ENCODE data around the gene MBNL3.

Gene MBNL3

DNA sequence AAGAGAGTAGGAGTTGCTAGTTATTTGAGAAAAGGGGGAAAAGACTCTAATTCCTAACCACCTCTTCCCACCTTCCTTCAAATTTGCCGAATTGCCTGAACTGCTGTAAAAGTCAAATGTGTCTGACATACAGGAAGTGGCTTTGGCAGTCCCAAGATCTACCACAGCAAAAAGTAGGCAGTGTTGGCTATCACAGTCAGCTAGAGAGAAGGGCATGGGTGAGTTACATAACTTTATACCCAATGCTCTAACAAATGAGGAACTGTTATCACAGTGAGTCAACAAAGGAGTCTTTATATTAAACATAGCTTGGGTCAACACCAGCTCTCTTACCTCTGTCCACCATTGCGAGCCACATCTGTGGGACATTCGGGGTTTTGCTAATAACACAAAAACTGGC lies 2.4 kb upstream of the MBNL3 start:
- in situ Hi-C loops (cut with HindIII; ENCODE audit: low sequenced_read_pairs) = no loop called here
- H3K4me3 ChIP-seq (ENCODE audit: low read depth, low read length) = no peak overlapping the region
- TF ChIP-seq CTCF (IDR thresholded peaks at IDR 0.05; ENCODE audit: low read depth, low read length, missing control alignments) = no peak
- no peak for DNase-seq (ENCODE audit: low read depth)

GRCh38 chrX:132489578-132490419 lies 961 bp upstream of the MBNL3 start:
- H3K4me3 ChIP-seq (ENCODE audit: low read depth, low read length) = peak overlapping the region; percentile 53
- no peak for TF ChIP-seq CTCF (IDR thresholded peaks at IDR 0.05; ENCODE audit: low read depth, low read length, missing control alignments)
- in situ Hi-C loops (cut with HindIII; ENCODE audit: low sequenced_read_pairs) = no loop called here
- no peak for DNase-seq (ENCODE audit: low read depth)

DNA sequence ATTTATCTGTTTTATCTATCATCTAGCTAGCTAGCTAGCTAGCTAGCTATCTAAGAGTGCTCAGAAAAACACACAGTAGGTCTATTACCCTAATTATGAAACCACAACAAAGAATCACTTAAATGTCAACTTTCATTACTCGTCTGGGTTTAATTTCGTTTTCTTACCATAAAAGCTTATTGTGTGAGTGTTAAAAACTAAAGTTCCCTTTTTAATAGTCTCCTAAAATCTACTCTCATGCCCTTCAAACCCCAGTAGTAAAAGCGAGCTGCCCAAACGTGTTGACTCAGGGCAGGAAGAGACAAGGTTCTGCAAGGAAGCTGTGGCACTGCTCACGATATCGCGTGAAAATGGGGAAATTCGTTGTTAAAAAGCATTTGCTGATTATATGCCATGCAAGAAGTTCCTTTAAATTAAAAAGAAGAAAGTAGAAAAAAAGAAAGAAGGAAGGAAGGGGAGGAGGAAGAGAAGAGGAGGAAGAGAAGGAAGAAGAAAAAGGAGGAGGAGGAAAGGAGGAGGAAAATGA lies 595 bp downstream of the MBNL3 start:
- peak overlapping the region; percentile 53 for H3K4me3 ChIP-seq (ENCODE audit: low read depth, low read length)
- no peak for DNase-seq (ENCODE audit: low read depth)
- TF ChIP-seq CTCF (IDR thresholded peaks at IDR 0.05; ENCODE audit: low read depth, low read length, missing control alignments) = no peak
- in situ Hi-C loops (cut with HindIII; ENCODE audit: low sequenced_read_pairs) = no loop called here

DNA sequence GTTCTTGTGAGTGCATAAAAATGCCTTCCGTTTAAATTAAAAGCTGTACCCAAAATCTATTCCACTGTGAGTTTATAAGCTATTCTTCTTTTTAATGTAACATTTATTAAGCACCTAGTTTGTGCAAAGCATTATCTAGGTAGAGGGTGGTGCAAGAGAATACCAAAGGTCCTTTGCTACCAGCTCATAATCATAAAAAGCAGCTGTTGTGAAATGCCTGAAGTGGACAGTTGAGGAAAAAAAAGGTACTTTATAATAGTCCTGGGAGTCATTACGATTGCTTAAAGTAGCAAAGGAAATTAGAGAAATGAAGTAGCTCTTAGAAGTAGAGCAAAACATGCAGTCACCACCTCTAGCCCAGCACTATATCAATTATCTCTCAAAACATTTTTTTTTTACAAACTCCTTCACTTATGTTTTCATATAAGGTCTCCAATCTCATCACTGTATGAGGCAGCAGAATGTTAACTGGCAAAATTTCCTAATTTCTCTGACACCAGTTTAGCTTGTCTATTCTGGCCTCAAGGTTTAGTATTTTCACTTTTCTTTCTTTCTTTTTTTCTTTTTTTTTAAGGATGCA lies 2.1 kb downstream of the MBNL3 start:
- in situ Hi-C loops (cut with HindIII; ENCODE audit: low sequenced_read_pairs) = no loop called here
- DNase-seq (ENCODE audit: low read depth) = no peak
- H3K4me3 ChIP-seq (ENCODE audit: low read depth, low read length) = no peak overlapping the region
- no peak for TF ChIP-seq CTCF (IDR thresholded peaks at IDR 0.05; ENCODE audit: low read depth, low read length, missing control alignments)

DNA sequence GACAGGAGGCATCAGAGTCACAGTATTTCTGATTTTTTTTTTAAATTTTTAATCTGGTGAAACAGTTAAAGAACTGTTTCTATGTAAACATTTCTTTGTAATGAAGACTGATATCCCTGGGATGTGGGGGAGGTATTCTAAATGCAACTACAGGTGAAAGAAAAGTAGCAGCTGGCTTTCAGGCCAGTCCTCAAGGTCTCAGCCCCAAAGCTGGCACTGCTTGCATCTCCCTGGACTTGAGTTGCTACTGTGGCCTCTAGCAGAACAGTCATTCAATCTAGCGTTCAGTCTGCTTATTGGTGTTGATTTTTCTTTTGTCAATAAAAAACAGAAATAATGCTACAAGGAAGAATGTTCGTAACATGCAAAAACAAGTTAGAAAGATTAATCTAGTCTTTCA lies 4.9 kb downstream of the MBNL3 start:
- no peak overlapping the region for H3K4me3 ChIP-seq (ENCODE audit: low read depth, low read length)
- DNase-seq (ENCODE audit: low read depth) = no peak
- in situ Hi-C loops (cut with HindIII; ENCODE audit: low sequenced_read_pairs) = no loop called here
- no peak for TF ChIP-seq CTCF (IDR thresholded peaks at IDR 0.05; ENCODE audit: low read depth, low read length, missing control alignments)

DNA sequence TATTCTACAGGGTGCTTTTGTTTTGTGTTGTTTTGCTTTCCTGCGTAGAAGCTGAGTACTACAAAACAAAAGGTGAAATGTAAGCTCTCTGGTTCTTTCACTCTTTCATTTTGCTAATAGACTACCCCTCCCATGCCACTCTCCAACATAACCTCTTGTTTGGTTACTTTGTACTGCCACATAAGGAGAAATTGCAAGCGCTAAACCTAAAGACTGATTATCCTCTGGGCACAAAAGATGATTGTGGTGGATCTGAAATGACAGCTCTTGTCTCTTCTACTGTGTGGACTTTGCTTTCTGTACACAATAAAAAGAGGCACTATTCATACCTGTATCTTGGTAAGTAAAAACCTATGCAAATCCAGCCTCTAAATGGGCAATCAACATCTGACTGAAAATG lies 5.3 kb downstream of the MBNL3 start:
- no peak for TF ChIP-seq CTCF (IDR thresholded peaks at IDR 0.05; ENCODE audit: low read depth, low read length, missing control alignments)
- H3K4me3 ChIP-seq (ENCODE audit: low read depth, low read length) = no peak overlapping the region
- in situ Hi-C loops (cut with HindIII; ENCODE audit: low sequenced_read_pairs) = no loop called here
- DNase-seq (ENCODE audit: low read depth) = no peak

Measured in astrocyte of the cerebellum (primary cell).